ENCODE measurements around the gene HAUS1. TPM values are rescaled to one million over a fixed set of nuclear protein-coding genes. Genes with fewer than 3 reads are reported as not detected.

Gene HAUS1
- total and polyA plus RNA-seq, 7 donors = 2.8 to 16.3 (median 6.3) TPM

- TF ChIP-seq CTCF (IDR thresholded peaks at IDR 0.05) = no peak
- peaks cover 0 to 14% of the 10 kb centered on the region in 2 donors for H3K36me3 ChIP-seq (ENCODE audit: insufficient read depth in 1 of 2, low read depth in 1 of 2)
- ATAC-seq = no peak
- intact Hi-C loops (cut with DNase I) = no loop called here
- H3K27ac ChIP-seq = no peak overlapping the region
- H3K4me3 ChIP-seq = no peak overlapping the region
- no peak for DNase-seq
- H3K9me3 ChIP-seq = no peaks in the 10 kb centered on the region
- no peaks in the 10 kb centered on the region for H3K27me3 ChIP-seq (ENCODE audit: insufficient read depth in 3 of 3, low read length in 2 of 3)
- H3K4me1 ChIP-seq = peaks cover 8% of the 10 kb centered on the region
- 85 to 97% (median 87%) methylated on average over 3 of the region's 3 CpGs for WGBS, 3 donors
Observed at GRCh38 chr18:46133534-46133933, 29.3 kb downstream of the HAUS1 start.

GRCh38 chr18:46134920-46135675 is 30.9 kb downstream of the HAUS1 start:
- Histone ChIP-seq H3K9me3 (no peaks in the 10 kb centered on the region), H3K4me1 (peaks cover 8% of the 10 kb centered on the region), H3K36me3 (ENCODE audit: insufficient read depth in 1 of 2, low read depth in 1 of 2) (no peaks in the 10 kb centered on the region), H3K27me3 (ENCODE audit: insufficient read depth in 3 of 3, low read length in 2 of 3) (no peaks in the 10 kb centered on the region), H3K27ac (peak overlapping the region; percentile 85), H3K4me3 (peak overlapping the region; percentile 5)
- TF ChIP-seq CTCF (IDR thresholded peaks at IDR 0.05) = no peak
- peak; percentile 99 for ATAC-seq
- 21 to 29% (median 22%) methylated on average over 9 of the region's 9 CpGs for WGBS, 3 donors
- intact Hi-C loops (cut with DNase I) = no loop called here
- peak; percentile 35 to 82 for DNase-seq

- H3K4me1 ChIP-seq = peaks cover 8% of the 10 kb centered on the region
- no peaks in the 10 kb centered on the region for H3K27me3 ChIP-seq (ENCODE audit: insufficient read depth in 3 of 3, low read length in 2 of 3)
- no peak for TF ChIP-seq CTCF (IDR thresholded peaks at IDR 0.05)
- DNase-seq = no peak
- intact Hi-C loops (cut with DNase I) = loop anchor here in 1 of 2 donors (10.0 kb wide), 1 partner anchor 375 kb away; no protein-coding TSS in a partner anchor
- ATAC-seq = no peak
- H3K9me3 ChIP-seq = no peaks in the 10 kb centered on the region
- 96 to 97% (median 97%) methylated on average over 4 of the region's 4 CpGs for WGBS, 3 donors
- no peak overlapping the region for H3K4me3 ChIP-seq
- H3K27ac ChIP-seq = no peak overlapping the region
- no peaks in the 10 kb centered on the region for H3K36me3 ChIP-seq (ENCODE audit: insufficient read depth in 1 of 2, low read depth in 1 of 2)
Observed at GRCh38 chr18:46140173-46140572, 36.0 kb downstream of the HAUS1 start.

- 91 to 98% (median 91%) methylated on average over 3 to 4 of the region's 4 CpGs for WGBS, 3 donors
- intact Hi-C loops (cut with DNase I) = loop anchor here in 1 of 2 donors (10.0 kb wide), 1 partner anchor 374 kb away; no protein-coding TSS in a partner anchor
- DNase-seq = no peak
Observed at GRCh38 chr18:46141199-46141598, 37.0 kb downstream of the HAUS1 start.

More at GRCh38 chr18:46141199-46141598, 37.0 kb downstream of the HAUS1 start:
- no peak for TF ChIP-seq CTCF (IDR thresholded peaks at IDR 0.05)
- Histone ChIP-seq H3K4me1 (peaks cover under 1% of the 10 kb centered on the region), H3K27me3 (ENCODE audit: insufficient read depth in 3 of 3, low read length in 2 of 3) (no peaks in the 10 kb centered on the region), H3K27ac (no peak overlapping the region), H3K36me3 (ENCODE audit: insufficient read depth in 1 of 2, low read depth in 1 of 2) (no peaks in the 10 kb centered on the region), H3K4me3 (no peak overlapping the region), H3K9me3 (no peaks in the 10 kb centered on the region)
- ATAC-seq = no peak

All from psoas muscle (tissue), 8 donors.